IMR-90 (cell line): Measurements from ENCODE around the gene ACSS1. TPM values are rescaled to one million over a fixed set of nuclear protein-coding genes. Genes with fewer than 3 reads are reported as not detected.

Experiments used
- ATAC-seq: fragments of 200-7000 bp; cut with Tn5 transposase; 2 replicates; pipeline ENCODE4 v1.9.1; 2020; ENCODE audit warnings: low read depth, mild to moderate bottlenecking, moderate library complexity
- BruUV-seq: library from RNA; stranded (reverse); fragments of 400-500 nt; replicated peaks from 2 replicates; lab custom pipeline; 2021; lab: Mats Ljungman, UMichigan
- CTCF ChIA-PET: fragments of 300-600 bp; formaldehyde crosslinking; extraction: SDS; loops from one replicate; lab custom pipeline; 2021; ENCODE audit warnings: antibody characterized with exemption; lab: Yijun Ruan, JAX
- POLR2A ChIA-PET: fragments of 300-600 bp; sonication (Branson Sonifier 250); formaldehyde crosslinking; loops from one replicate; lab custom pipeline; 2022; ENCODE audit warnings: antibody characterized with exemption; ENCODE audit not compliant: unreplicated experiment; lab: Charles Lee
- DNase-seq: peaks from one replicate; pipeline ENCODE4 v3.0.0; 2013
- H2AFZ ChIP-seq: replicated peaks from 2 replicates; pipeline ENCODE3; 2013; ENCODE audit warnings: low read length, mild to moderate bottlenecking; ENCODE audit not compliant: poor library complexity
- H2AK5ac ChIP-seq: 2 replicates; pipeline ENCODE4 v1.6.1; 2013; ENCODE audit warnings: low read depth, low read length, inconsistent platforms
- H2AK9ac ChIP-seq: replicated peaks from 2 replicates; pipeline ENCODE3; 2013; ENCODE audit warnings: mild to moderate bottlenecking, low read depth, low read length, moderate library complexity; ENCODE audit not compliant: poor library complexity
- H2BK120ac ChIP-seq: 2 replicates; pipeline ENCODE4 v1.6.1; 2013; ENCODE audit warnings: low read depth, low read length, inconsistent platforms
- H2BK15ac ChIP-seq: 3 replicates; pipeline ENCODE4 v1.6.1; 2013; ENCODE audit warnings: low read depth, low read length, inconsistent platforms
- H2BK20ac ChIP-seq: 2 replicates; pipeline ENCODE4 v1.6.1; 2013; ENCODE audit warnings: low read depth, mild to moderate bottlenecking, inconsistent platforms, low read length, moderate library complexity
- H2BK5ac ChIP-seq: 2 replicates; pipeline ENCODE4 v1.6.1; 2013; ENCODE audit warnings: mild to moderate bottlenecking, low read depth, low read length, inconsistent platforms; ENCODE audit not compliant: poor library complexity, severe bottlenecking
- H3K14ac ChIP-seq: replicated peaks from 2 replicates; pipeline ENCODE4 v1.6.1; 2013; ENCODE audit warnings: low read depth, low read length, inconsistent platforms
- H3K18ac ChIP-seq: 2 replicates; pipeline ENCODE4 v1.6.1; 2013; ENCODE audit warnings: low read depth, low read length, control low read depth
- H3K23ac ChIP-seq: 2 replicates; pipeline ENCODE4 v1.6.1; 2013; ENCODE audit warnings: low read depth, low read length, inconsistent platforms
- H3K27ac ChIP-seq: 2 replicates; pipeline ENCODE4 v1.5.1; 2013; ENCODE audit warnings: mild to moderate bottlenecking, control low read depth, low read length; ENCODE audit not compliant: insufficient read depth
- H3K27me3 ChIP-seq: 2 replicates; pipeline ENCODE4 v1.6.1; 2013; ENCODE audit warnings: low read length; ENCODE audit not compliant: control insufficient read depth, insufficient read depth
- H3K36me3 ChIP-seq: 2 replicates; pipeline ENCODE4 v1.6.1; 2013; ENCODE audit warnings: low read length, mixed read lengths; ENCODE audit not compliant: control insufficient read depth, insufficient read depth
- H3K4ac ChIP-seq: 2 replicates; pipeline ENCODE4 v1.6.1; 2013; ENCODE audit warnings: low read depth, low read length, inconsistent platforms
- H3K4me1 ChIP-seq: 2 replicates; pipeline ENCODE4 v1.6.1; 2013; ENCODE audit warnings: low read length, mixed read lengths; ENCODE audit not compliant: control insufficient read depth, insufficient read depth
- H3K4me2 ChIP-seq: 2 replicates; pipeline ENCODE4 v1.6.1; 2013; ENCODE audit warnings: low read depth, mild to moderate bottlenecking, control low read depth, low read length, moderate library complexity
- H3K4me3 ChIP-seq: 2 replicates; pipeline ENCODE4 v1.5.1; 2013; ENCODE audit warnings: low read depth, mild to moderate bottlenecking, control low read depth, low read length, moderate library complexity; ENCODE audit not compliant: insufficient read depth
- H3K56ac ChIP-seq: 2 replicates; pipeline ENCODE4 v1.6.1; 2013; ENCODE audit warnings: low read length, inconsistent platforms; ENCODE audit not compliant: insufficient read depth; ENCODE audit errors: extremely low read depth
- H3K79me1 ChIP-seq, 2 experiments: 2 replicates each; pipeline ENCODE4 v1.6.1; 2013; ENCODE audit warnings: low read length in 2 of 2, inconsistent platforms in 1 of 2, low read depth in 1 of 2
- H3K9ac ChIP-seq: 2 replicates; pipeline ENCODE4 v1.6.1; 2013; ENCODE audit warnings: low read depth, low read length, control low read depth
- H3K9me1 ChIP-seq: 2 replicates; pipeline ENCODE4 v1.6.1; 2013; ENCODE audit warnings: low read length, inconsistent platforms; ENCODE audit not compliant: insufficient read depth
- H3K9me3 ChIP-seq: 2 replicates; pipeline ENCODE4 v1.6.1; 2013; ENCODE audit warnings: low read length; ENCODE audit not compliant: control insufficient read depth, insufficient read depth
- H4K20me1 ChIP-seq: 2 replicates; pipeline ENCODE4 v1.6.1; 2013; ENCODE audit warnings: low read length, inconsistent platforms; ENCODE audit not compliant: insufficient read depth
- H4K5ac ChIP-seq: 2 replicates; pipeline ENCODE4 v1.6.1; 2013; ENCODE audit warnings: mild to moderate bottlenecking, low read depth, low read length, control low read depth
- H4K8ac ChIP-seq, 2 experiments: 2 replicates each; pipeline ENCODE4 v1.6.1; 2013; ENCODE audit warnings: low read depth in 2 of 2, low read length in 2 of 2, control low read depth in 1 of 2, inconsistent platforms in 1 of 2
- H4K91ac ChIP-seq: 2 replicates; pipeline ENCODE4 v1.6.1; 2013; ENCODE audit warnings: low read depth, low read length, inconsistent platforms; ENCODE audit not compliant: insufficient read depth
- BHLHE40 ChIP-seq: fragments of 150-350 bp; IDR thresholded peaks from 2 replicates; pipeline ENCODE4 v1.6.1; 2016; ENCODE audit warnings: mild to moderate bottlenecking, low read depth, low read length
- CEBPB ChIP-seq: IDR thresholded peaks from 2 replicates; pipeline ENCODE4 v1.6.1; 2012; ENCODE audit warnings: low read depth, low read length, improper control_type of control experiment
- NFE2L2 ChIP-seq: fragments of 150-350 bp; IDR thresholded peaks from 2 replicates; pipeline ENCODE4 v1.6.1; 2016; ENCODE audit warnings: low read depth, mild to moderate bottlenecking, low read length
- POLR2A ChIP-seq: IDR thresholded peaks from 2 replicates; pipeline ENCODE4 v1.6.1; 2012; ENCODE audit warnings: mild to moderate bottlenecking, low read depth, low read length
- RAD21 ChIP-seq: IDR thresholded peaks from 2 replicates; pipeline ENCODE4 v1.6.1; 2012; ENCODE audit warnings: low read length, improper control_type of control experiment
- RCOR1 ChIP-seq: IDR thresholded peaks from 2 replicates; pipeline ENCODE4 v1.6.1; 2012; ENCODE audit warnings: mild to moderate bottlenecking, low read length, improper control_type of control experiment; ENCODE audit not compliant: insufficient replicate concordance
- RFX5 ChIP-seq: IDR thresholded peaks from 2 replicates; pipeline ENCODE4 v1.8.0; 2012; ENCODE audit warnings: low read depth, mild to moderate bottlenecking, low read length, moderate library complexity
- WGBS, 2 experiments: methylation state at CpG; one replicate each; pipeline versions ENCODE4 v1.1.5 to v1.1.7; 2013; ENCODE audit warnings: missing lambda C conversion rate in 2 of 2; ENCODE audit not compliant: insufficient read length in 1 of 2; ENCODE audit errors: extremely low coverage in 2 of 2; 5-methylcytosine and 5-hydroxymethylcytosine counted together
- dilution Hi-C: fragments of 300-500 bp; cut with HindIII; formaldehyde crosslinking; loops from one replicate; pipeline ENCODE4 v1.14.3; 2018; ENCODE audit warnings: low sequenced_read_pairs; ENCODE audit not compliant: unreplicated experiment
- in situ Hi-C: fragments of 300-500 bp; cut with MboI; formaldehyde crosslinking; loops from 3 replicates; pipeline ENCODE4 v1.14.3; 2019; ENCODE audit warnings: low sequenced_read_pairs, inconsistent platforms, mixed read lengths
- intact Hi-C: fragments of 100-400 bp; cut with micrococcal nuclease; formaldehyde crosslinking; loops from 2 replicates; pipeline ENCODE4 v1.10.0; 2022
- polyA plus RNA-seq, 3 experiments: library from polyadenylated mRNA; depleted of rRNA; stranded (reverse); fragments of >200 nt; gene quantifications; 2 replicates each; pipeline ENCODE4 v1.2.3, GENCODE V29; 2012; ENCODE audit warnings: low replicate concordance in 1 of 3
- total RNA-seq: library from RNA; depleted of rRNA; stranded (reverse); fragments of >200 nt; gene quantifications from 2 replicates; pipeline ENCODE4 v1.2.3, GENCODE V29; 2012
- TF ChIP-seq, protein P1 (sequence below): fragments of 150-350 bp; IDR thresholded peaks from 2 replicates; pipeline ENCODE4 v1.6.1; 2016; ENCODE audit warnings: low read depth, mild to moderate bottlenecking, low read length, moderate library complexity, borderline replicate concordance

Gene ACSS1
- total and polyA plus RNA-seq, 2 of the 4 experiments (the other 2 are of a cell fraction) = 0.72 to 1.2 TPM

DNA sequence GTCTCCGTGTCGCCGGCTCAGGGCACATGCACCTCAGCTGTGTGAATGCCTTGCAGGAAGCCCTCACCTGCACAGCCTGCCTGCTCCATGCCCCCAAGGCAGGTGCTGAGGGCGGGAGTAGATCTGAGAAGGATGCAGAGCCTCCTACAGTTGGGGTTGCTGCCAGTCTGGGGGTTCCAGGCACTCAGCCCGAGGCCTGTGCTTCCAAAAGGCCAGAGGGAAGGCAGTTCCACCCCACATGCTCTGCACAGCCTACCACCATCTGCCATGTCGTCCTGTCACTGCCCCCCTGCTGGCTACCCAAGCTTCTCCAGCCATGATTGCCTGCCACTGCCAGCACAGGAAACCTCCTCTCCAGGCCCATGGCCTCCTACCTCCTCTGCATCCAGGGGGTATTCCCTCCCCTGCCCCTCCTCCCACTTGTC, 19.3 kb downstream of the ACSS1 start:
- Histone ChIP-seq H3K79me1 (no peaks in the 10 kb centered on the region), H3K4me2 (no peak overlapping the region), H2AK9ac (no peak overlapping the region), H3K4ac (no peak overlapping the region), H3K27ac (no peak overlapping the region), H4K8ac (no peak overlapping the region), H3K18ac (no peak overlapping the region), H2BK120ac (no peak overlapping the region), H3K23ac (no peak overlapping the region), H4K20me1 (no peaks in the 10 kb centered on the region; the same call in 1 of the 2 replicates), H4K91ac (no peak overlapping the region), H3K56ac (no peak overlapping the region), H4K5ac (no peak overlapping the region), H2AK5ac (no peak overlapping the region), H2BK15ac (no peak overlapping the region), H3K9me3 (no peaks in the 10 kb centered on the region), H2BK20ac (no peak overlapping the region), H3K4me1 (peaks cover 7% of the 10 kb centered on the region; the same call in 1 of the 2 replicates), H2BK5ac (no peak overlapping the region), H2AFZ (no peak overlapping the region), H3K4me3 (no peak overlapping the region), H3K9ac (no peak overlapping the region), H3K9me1 (peaks cover 3% of the 10 kb centered on the region; the same call in 1 of the 2 replicates), H3K27me3 (peaks cover 6% of the 10 kb centered on the region), H3K14ac (no peak overlapping the region), H3K36me3 (no peaks in the 10 kb centered on the region)
- ChIA-PET CTCF (no interaction called here), POLR2A (no interaction called here)
- in situ Hi-C loops (no loop called here), intact Hi-C loops (no loop called here), dilution Hi-C loops (no loop called here)
- BruUV-seq = no TSS peak
- TF ChIP-seq, protein P1, sequence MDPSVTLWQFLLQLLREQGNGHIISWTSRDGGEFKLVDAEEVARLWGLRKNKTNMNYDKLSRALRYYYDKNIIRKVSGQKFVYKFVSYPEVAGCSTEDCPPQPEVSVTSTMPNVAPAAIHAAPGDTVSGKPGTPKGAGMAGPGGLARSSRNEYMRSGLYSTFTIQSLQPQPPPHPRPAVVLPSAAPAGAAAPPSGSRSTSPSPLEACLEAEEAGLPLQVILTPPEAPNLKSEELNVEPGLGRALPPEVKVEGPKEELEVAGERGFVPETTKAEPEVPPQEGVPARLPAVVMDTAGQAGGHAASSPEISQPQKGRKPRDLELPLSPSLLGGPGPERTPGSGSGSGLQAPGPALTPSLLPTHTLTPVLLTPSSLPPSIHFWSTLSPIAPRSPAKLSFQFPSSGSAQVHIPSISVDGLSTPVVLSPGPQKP = no peak
- TF ChIP-seq CEBPB (no peak), NFE2L2 (no peak), POLR2A (no peak), RCOR1 (no peak), BHLHE40 (no peak), RFX5 (no peak), RAD21 (no peak)
- 58% methylated on average over 2 of the region's 6 CpGs; no CpG with 5 or more reads in 1 of the 2 experiments for WGBS, 2 experiments
- DNase-seq = no peak
- no peak for ATAC-seq
